Spinal cord (tissue), 10 donors: ENCODE data around the gene TTLL8. TPM values are rescaled to one million over a fixed set of nuclear protein-coding genes. Genes with fewer than 3 reads are reported as not detected.

Experiments
- DNase-seq, 6 donors: peaks; one replicate each; pipeline versions ENCODE4 v3.0.0 to v3.0.0-alpha.2; 2013 to 2015; ENCODE audit warnings: low spot score in 6 of 6, low read depth in 4 of 6
- H3K27ac ChIP-seq: one replicate; pipeline ENCODE4 v1.5.1; 2013; ENCODE audit warnings: low read depth, low read length, control low read depth
- H3K27me3 ChIP-seq: one replicate; pipeline ENCODE4 v1.6.1; 2013; ENCODE audit warnings: low read length; ENCODE audit not compliant: control insufficient read depth, insufficient read depth
- H3K36me3 ChIP-seq: one replicate; pipeline ENCODE4 v1.6.1; 2013; ENCODE audit warnings: low read length; ENCODE audit not compliant: control insufficient read depth, insufficient read depth
- H3K4me1 ChIP-seq: one replicate; pipeline ENCODE4 v1.6.1; 2013; ENCODE audit warnings: low read length; ENCODE audit not compliant: control insufficient read depth, insufficient read depth
- H3K4me3 ChIP-seq: one replicate; pipeline ENCODE4 v1.5.1; 2013; ENCODE audit warnings: low read depth, low read length, control low read depth
- H3K9me3 ChIP-seq: one replicate; pipeline ENCODE4 v1.6.1; 2013; ENCODE audit warnings: low read length; ENCODE audit not compliant: control insufficient read depth, insufficient read depth
- WGBS: methylation state at CpG from one replicate; pipeline ENCODE4 v1.1.5; 2013; ENCODE audit warnings: missing lambda C conversion rate; ENCODE audit not compliant: insufficient coverage; 5-methylcytosine and 5-hydroxymethylcytosine counted together
- polyA plus RNA-seq, 2 donors: library from polyadenylated mRNA; unstranded; fragments of 120-200 nt; gene quantifications; one replicate each; pipeline ENCODE4 v1.2.1, GENCODE V29; 2013; ENCODE audit not compliant: insufficient read length in 2 of 2
- total RNA-seq, 2 donors: library from RNA; depleted of rRNA in 1 of 2; stranded (reverse); fragments of 120-200 nt in 1 of 2; fragments of >200 nt in 1 of 2; gene quantifications; one replicate each; pipeline versions ENCODE4 v1.2.3 to v1.2.4, GENCODE V29; 2013 to 2014
- donor health status: healthy.

TTLL8 gene
- total and polyA plus RNA-seq, 4 donors = not detected

GRCh38 chr22:50083462-50084079, 25.5 kb upstream of the TTLL8 start:
- 48% methylated on average over 16 of the region's 18 CpGs for WGBS
- Histone ChIP-seq H3K4me1 (peaks cover 45% of the 10 kb centered on the region), H3K27me3 (no peaks in the 10 kb centered on the region), H3K27ac (no peak overlapping the region), H3K4me3 (no peak overlapping the region), H3K36me3 (peaks cover 32% of the 10 kb centered on the region), H3K9me3 (no peaks in the 10 kb centered on the region)
- DNase-seq = peak in 1 of 6 donors; percentile 23

GRCh38 chr22:50082961-50083461, 24.9 kb upstream of the TTLL8 start:
- Histone ChIP-seq H3K4me3 (no peak overlapping the region), H3K9me3 (no peaks in the 10 kb centered on the region), H3K4me1 (peaks cover 45% of the 10 kb centered on the region), H3K27ac (no peak overlapping the region), H3K36me3 (peaks cover 38% of the 10 kb centered on the region), H3K27me3 (no peaks in the 10 kb centered on the region)
- WGBS = 89% methylated on average over 14 of the region's 21 CpGs
- no peak for DNase-seq

GRCh38 chr22:50082197-50082715, 24.2 kb upstream of the TTLL8 start:
- Histone ChIP-seq H3K4me1 (peaks cover 38% of the 10 kb centered on the region), H3K27ac (no peak overlapping the region), H3K36me3 (peaks cover 40% of the 10 kb centered on the region), H3K27me3 (no peaks in the 10 kb centered on the region), H3K4me3 (no peak overlapping the region), H3K9me3 (no peaks in the 10 kb centered on the region)
- no peak for DNase-seq
- WGBS = 87% methylated on average over 16 of the region's 18 CpGs

GRCh38 chr22:50081426-50082196, 23.5 kb upstream of the TTLL8 start:
- no peaks in the 10 kb centered on the region for H3K9me3 ChIP-seq
- H3K36me3 ChIP-seq = peaks cover 46% of the 10 kb centered on the region
- H3K27ac ChIP-seq = no peak overlapping the region
- H3K4me3 ChIP-seq = no peak overlapping the region
- no peaks in the 10 kb centered on the region for H3K27me3 ChIP-seq
- DNase-seq = no peak
- peaks cover 36% of the 10 kb centered on the region for H3K4me1 ChIP-seq
- WGBS = 87% methylated on average over 27 of the region's 27 CpGs

GRCh38 chr22:50080077-50080465, 22.0 kb upstream of the TTLL8 start:
- H3K27ac ChIP-seq = no peak overlapping the region
- H3K9me3 ChIP-seq = no peaks in the 10 kb centered on the region
- no peak overlapping the region for H3K4me3 ChIP-seq
- peaks cover 52% of the 10 kb centered on the region for H3K36me3 ChIP-seq
- no peaks in the 10 kb centered on the region for H3K27me3 ChIP-seq
- WGBS = 66% methylated on average over 12 of the region's 13 CpGs
- peak in 1 of 6 donors; percentile 29 for DNase-seq
- peaks cover 32% of the 10 kb centered on the region for H3K4me1 ChIP-seq

GRCh38 chr22:50078761-50079160, 20.7 kb upstream of the TTLL8 start:
- Histone ChIP-seq H3K36me3 (peaks cover 62% of the 10 kb centered on the region), H3K9me3 (no peaks in the 10 kb centered on the region), H3K4me3 (no peak overlapping the region), H3K27me3 (no peaks in the 10 kb centered on the region), H3K27ac (no peak overlapping the region), H3K4me1 (peaks cover 28% of the 10 kb centered on the region)
- 85% methylated on average over 7 of the region's 9 CpGs for WGBS
- DNase-seq = no peak

- no peak for DNase-seq
- H3K27me3 ChIP-seq = no peaks in the 10 kb centered on the region
- peaks cover 64% of the 10 kb centered on the region for H3K36me3 ChIP-seq
- H3K27ac ChIP-seq = no peak overlapping the region
- H3K9me3 ChIP-seq = no peaks in the 10 kb centered on the region
- no peak overlapping the region for H3K4me3 ChIP-seq
- 99% methylated on average over 8 of the region's 13 CpGs for WGBS
- H3K4me1 ChIP-seq = peaks cover 23% of the 10 kb centered on the region
Measured at GRCh38 chr22:50078246-50078645, 20.1 kb upstream of the TTLL8 start.

- Histone ChIP-seq H3K36me3 (peaks cover 64% of the 10 kb centered on the region), H3K9me3 (no peaks in the 10 kb centered on the region), H3K4me3 (no peak overlapping the region), H3K27me3 (no peaks in the 10 kb centered on the region), H3K27ac (no peak overlapping the region), H3K4me1 (peaks cover 16% of the 10 kb centered on the region)
- 90% methylated on average over 40 of the region's 43 CpGs for WGBS
- no peak for DNase-seq
Measured at GRCh38 chr22:50076646-50077535, 18.8 kb upstream of the TTLL8 start.
